Measurements from ENCODE around the gene DRC7.

The DRC7 gene

DNA sequence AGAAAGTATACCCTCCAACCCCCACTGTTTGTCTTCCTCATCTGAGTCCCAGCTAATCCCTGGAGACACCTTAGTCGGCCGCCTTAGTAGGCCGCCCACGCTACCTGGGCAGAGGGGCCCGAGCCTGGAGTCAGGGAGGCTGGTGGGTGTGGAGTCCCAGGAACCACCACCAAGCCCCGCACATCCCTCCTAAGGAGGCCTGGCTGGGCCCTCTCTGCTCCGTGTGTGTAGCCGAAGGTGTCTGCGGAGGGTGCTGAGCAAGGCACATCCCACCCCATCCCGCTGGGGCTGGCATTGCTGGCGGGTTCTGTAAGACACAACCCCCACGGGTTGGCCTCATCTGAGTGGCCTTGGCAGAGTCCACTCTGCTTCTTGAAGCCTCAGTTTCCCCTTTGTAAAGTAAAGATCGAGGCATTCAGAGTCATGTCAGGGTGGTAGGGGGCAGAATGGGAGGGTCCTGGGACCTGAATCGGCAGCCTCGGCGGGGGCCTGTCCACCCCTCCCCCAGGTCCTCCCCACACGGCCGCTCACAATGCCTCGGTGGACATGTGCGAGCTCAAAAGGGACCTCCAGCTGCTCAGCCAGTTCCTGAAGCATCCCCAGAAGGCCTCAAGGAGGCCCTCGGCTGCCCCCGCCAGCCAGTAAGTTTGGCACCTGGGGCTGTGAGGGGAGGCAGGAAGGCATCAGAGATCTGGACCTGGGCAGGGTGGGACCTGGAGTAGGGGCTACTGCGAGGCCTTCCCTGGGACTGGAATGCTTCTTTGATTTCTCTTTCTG lies 41.7 kb upstream of the DRC7 start:
- in situ Hi-C loops (cut with HindIII; ENCODE audit: low pct_unique_long_range_greater_than_20kb, low sequenced_read_pairs): no loop called here
- TF ChIP-seq JUND (IDR thresholded peaks at IDR 0.05; ENCODE audit: low read depth): no peak
- no peak for DNase-seq (ENCODE audit: low read depth in 1 of 2, low spot score in 1 of 2)

DNA sequence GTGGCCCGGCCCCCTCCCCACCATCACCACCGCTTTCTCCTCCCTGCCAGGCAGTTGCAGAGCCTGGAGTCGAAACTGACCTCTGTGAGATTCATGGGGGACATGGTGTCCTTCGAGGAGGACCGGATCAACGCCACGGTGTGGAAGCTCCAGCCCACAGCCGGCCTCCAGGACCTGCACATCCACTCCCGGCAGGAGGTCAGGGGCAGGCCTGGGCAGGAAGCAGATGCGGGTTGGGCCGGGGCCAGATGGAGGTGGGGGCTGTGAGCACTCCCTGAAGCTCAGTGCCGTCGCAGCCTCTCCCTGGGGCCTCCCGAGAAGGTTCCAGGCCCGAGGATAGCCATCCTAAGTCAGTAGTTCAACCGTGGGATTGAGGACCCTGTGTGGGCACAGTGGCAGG lies 40.7 kb upstream of the DRC7 start:
- no peak for TF ChIP-seq JUND (IDR thresholded peaks at IDR 0.05; ENCODE audit: low read depth)
- DNase-seq (ENCODE audit: low read depth in 1 of 2, low spot score in 1 of 2): no peak
- in situ Hi-C loops (cut with HindIII; ENCODE audit: low pct_unique_long_range_greater_than_20kb, low sequenced_read_pairs): no loop called here

DNA sequence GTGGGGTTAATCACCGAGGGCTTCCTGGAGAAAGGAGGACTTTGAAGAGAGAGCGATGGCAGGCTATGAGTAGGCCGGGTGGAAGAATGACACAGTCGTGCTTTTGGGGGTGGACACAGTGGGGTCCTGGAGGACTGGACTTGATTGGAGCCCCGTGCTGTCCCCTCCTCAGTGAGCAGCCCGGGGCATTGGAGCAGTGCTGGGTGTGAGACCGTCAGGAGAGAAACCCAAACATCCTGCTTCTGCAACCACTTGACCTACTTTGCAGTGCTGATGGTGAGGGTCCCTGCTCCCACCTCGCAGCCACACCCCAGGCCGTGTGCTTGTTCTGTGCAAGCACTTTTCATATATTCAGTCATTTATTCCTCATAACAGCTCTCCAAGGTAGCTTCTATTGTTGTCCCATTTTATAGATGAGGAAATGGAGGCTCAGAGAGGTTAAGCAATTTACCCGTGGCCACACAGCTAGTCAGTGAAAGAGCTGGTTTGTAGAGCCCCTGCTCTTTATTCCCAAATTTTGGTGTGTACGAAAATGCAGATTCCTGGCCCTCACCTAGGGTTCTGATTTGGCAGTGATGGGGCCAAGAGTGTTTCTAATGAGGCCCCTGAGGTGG lies 38.2 kb upstream of the DRC7 start:
- TF ChIP-seq JUND (IDR thresholded peaks at IDR 0.05; ENCODE audit: low read depth): no peak
- in situ Hi-C loops (cut with HindIII; ENCODE audit: low pct_unique_long_range_greater_than_20kb, low sequenced_read_pairs): no loop called here
- no peak for DNase-seq (ENCODE audit: low read depth in 1 of 2, low spot score in 1 of 2)

DNA sequence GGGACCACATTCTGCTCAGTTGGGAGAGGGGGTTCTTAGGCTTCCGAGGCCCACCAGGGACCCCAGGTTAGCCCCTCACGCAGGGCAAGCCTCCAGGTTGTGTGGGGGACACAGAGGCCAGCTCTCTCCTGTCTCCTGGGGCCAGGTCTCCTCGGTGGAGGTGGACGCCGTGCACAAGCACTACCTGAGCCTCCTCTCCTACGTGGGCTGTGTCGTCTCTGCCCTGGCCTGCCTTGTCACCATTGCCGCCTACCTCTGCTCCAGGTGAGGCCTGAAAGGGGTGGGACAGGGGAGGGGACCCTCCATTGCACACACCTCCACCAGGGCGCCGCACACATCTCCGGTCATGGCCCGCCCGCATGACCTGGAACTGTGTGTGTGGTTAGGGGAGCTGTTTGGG lies 37.4 kb upstream of the DRC7 start:
- in situ Hi-C loops (cut with HindIII; ENCODE audit: low pct_unique_long_range_greater_than_20kb, low sequenced_read_pairs): no loop called here
- TF ChIP-seq JUND (IDR thresholded peaks at IDR 0.05; ENCODE audit: low read depth): no peak
- no peak for DNase-seq (ENCODE audit: low read depth in 1 of 2, low spot score in 1 of 2)

DNA sequence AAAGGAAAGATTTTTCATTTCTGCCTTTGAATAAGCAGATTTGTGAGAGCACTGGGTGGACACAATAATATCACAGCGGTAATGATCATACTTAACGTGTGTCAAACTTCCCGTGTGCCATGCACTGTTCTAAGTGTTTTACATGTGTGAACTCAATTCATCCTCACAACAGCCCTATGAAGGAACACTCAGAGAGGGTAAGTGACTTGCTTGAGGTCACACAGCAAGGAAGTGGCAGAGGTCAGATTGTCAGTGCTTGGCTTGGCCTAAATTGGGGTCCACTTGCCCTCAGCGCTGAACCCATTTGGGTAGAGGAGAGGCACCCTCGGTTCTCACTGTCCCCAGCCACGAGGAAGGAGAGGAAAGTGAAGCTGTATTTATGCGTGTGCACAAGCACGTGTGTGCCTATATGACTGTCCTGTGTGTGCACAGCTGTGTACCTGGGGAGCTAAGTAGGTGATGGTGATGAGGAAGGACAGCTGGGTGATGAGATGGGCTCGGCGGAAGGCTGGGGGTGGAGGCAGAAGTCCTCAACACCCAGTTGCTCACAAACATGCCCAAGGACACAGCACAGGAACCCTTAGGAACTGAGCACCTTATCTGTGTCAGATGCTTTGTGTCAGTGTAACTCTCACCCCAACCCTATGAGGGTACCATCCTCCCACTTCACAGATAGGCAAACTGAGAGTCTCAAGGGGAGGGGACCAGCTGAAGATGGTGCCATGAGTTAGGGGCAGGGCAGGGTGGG lies 36.3 kb upstream of the DRC7 start:
- in situ Hi-C loops (cut with HindIII; ENCODE audit: low pct_unique_long_range_greater_than_20kb, low sequenced_read_pairs): no loop called here
- TF ChIP-seq JUND (IDR thresholded peaks at IDR 0.05; ENCODE audit: low read depth): no peak

DNA sequence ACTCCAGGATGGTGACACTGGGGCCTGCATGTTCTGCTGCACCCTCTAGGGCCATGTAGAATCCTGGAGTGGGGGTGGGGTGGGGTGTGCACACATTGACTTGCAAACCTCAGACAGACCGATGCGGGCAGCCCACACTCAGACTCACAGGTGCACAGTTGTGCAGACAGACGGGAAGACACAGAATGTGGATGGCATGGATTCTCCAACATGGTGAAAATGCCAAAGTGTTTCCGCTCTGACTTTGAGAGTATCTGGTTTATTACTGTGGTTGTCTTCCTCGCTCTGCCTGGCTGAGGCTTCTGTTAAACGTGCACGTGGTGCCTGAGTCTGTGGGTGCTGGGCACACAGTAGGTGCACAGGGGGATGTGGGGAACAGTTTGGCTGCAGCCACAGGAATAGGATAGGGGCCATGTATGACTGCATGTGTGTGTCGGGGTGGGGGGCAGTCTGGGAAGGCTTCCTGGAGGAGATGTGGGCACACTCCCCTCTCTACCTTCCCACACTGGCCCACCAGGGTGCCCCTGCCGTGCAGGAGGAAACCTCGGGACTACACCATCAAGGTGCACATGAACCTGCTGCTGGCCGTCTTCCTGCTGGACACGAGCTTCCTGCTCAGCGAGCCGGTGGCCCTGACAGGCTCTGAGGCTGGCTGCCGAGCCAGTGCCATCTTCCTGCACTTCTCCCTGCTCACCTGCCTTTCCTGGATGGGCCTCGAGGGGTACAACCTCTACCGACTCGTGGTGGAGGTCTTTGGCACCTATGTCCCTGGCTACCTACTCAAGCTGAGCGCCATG lies 35.5 kb upstream of the DRC7 start:
- TF ChIP-seq JUND (IDR thresholded peaks at IDR 0.05; ENCODE audit: low read depth): no peak
- no peak for DNase-seq (ENCODE audit: low read depth in 1 of 2, low spot score in 1 of 2)
- in situ Hi-C loops (cut with HindIII; ENCODE audit: low pct_unique_long_range_greater_than_20kb, low sequenced_read_pairs): no loop called here

More for the DNA sequence above, 36.3 kb upstream of the DRC7 start:
- no peak for DNase-seq (ENCODE audit: low read depth in 1 of 2, low spot score in 1 of 2)

DNA sequence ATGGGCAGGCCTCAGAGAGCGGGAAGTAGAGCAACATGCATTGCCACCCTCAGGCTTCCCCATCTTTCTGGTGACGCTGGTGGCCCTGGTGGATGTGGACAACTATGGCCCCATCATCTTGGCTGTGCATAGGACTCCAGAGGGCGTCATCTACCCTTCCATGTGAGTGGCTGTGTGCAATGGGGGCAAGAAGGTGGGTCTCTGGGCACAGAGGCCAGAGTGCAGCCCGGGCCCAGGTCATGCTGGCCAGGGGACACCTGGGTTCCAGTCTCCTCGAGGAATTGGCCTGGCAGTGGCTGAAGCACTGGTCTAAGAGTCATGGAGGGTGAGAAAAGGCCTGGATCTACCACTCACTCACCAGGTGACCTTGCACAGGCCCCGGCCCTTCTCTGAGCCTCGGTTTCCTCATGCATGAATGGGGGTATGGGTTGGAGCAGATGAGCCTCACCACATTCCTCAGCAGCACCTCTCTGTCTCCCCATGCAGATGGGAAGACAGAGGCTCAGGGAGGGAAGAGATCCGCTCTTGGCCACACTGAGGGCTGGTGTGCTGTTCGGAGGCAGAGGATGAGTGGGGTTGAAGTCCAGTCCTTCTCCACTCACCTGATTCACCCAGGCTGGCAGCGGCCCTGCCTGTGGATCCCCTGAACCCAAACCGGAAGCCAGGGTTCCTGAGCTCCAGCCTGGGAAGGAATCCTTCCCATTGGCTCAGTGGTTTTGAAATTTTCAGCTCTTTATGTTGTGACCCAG lies 33.7 kb upstream of the DRC7 start:
- DNase-seq (ENCODE audit: low read depth in 1 of 2, low spot score in 1 of 2): no peak
- in situ Hi-C loops (cut with HindIII; ENCODE audit: low pct_unique_long_range_greater_than_20kb, low sequenced_read_pairs): no loop called here
- TF ChIP-seq JUND (IDR thresholded peaks at IDR 0.05; ENCODE audit: low read depth): no peak

DNA sequence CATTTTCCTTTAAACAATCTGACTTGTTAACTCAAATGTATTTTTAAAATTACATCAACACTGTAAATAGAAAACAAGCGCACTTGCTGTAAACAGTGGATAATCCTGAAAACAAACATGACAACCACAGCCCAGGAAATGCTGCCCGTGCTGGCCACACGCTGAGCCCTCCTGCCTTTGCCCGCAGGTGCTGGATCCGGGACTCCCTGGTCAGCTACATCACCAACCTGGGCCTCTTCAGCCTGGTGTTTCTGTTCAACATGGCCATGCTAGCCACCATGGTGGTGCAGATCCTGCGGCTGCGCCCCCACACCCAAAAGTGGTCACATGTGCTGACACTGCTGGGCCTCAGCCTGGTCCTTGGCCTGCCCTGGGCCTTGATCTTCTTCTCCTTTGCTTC lies 33.1 kb upstream of the DRC7 start:
- no peak for TF ChIP-seq JUND (IDR thresholded peaks at IDR 0.05; ENCODE audit: low read depth)
- DNase-seq (ENCODE audit: low read depth in 1 of 2, low spot score in 1 of 2): no peak
- in situ Hi-C loops (cut with HindIII; ENCODE audit: low pct_unique_long_range_greater_than_20kb, low sequenced_read_pairs): no loop called here

DNA sequence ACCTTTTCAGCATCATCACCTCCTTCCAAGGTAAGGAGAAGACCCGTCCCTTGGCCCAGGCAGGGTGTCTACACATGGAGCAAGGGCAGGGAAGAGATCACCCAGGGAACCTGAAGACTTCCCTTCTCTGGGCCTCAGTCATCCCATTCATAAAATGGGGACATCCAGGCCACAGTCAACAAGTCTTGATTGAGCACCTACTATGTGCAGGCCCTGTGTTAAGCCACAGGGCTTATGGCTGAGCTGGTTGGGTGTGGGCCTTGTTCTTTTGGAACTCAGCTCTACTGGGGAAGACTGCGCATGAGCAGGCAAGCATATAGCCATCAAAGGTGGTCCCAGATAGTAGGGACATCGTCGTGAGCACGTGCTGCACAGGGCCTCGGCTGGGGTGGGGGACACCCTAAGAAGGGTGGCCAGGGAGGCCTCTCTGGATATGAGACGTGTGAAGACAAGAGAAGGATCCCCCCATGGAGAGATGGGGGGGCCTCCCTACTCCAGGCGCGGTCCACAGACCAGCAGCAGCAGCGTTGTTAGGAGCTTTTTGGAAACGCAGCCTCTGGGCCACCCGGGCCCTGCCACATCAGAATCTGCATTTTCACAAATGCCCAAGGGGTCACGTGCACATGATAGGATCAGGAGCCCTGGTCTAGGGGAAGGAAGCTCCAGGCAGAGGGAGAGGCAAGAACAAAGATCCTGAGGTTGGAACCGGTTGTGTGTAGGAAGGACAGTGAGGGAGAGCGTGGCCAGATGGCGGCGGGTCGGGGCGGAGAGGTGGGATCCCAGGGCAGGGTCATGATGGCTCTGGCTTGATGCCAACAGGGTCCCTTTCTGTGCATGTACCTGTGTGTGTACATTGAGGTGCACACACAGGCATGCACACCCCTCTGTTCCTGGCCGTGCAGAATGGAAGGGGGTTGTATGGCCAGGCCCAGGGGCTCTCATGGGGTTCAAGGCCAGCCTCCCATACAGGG lies 32.4 kb upstream of the DRC7 start:
- DNase-seq (ENCODE audit: low read depth in 1 of 2, low spot score in 1 of 2): no peak
- in situ Hi-C loops (cut with HindIII; ENCODE audit: low pct_unique_long_range_greater_than_20kb, low sequenced_read_pairs): no loop called here
- no peak for TF ChIP-seq JUND (IDR thresholded peaks at IDR 0.05; ENCODE audit: low read depth)

DNA sequence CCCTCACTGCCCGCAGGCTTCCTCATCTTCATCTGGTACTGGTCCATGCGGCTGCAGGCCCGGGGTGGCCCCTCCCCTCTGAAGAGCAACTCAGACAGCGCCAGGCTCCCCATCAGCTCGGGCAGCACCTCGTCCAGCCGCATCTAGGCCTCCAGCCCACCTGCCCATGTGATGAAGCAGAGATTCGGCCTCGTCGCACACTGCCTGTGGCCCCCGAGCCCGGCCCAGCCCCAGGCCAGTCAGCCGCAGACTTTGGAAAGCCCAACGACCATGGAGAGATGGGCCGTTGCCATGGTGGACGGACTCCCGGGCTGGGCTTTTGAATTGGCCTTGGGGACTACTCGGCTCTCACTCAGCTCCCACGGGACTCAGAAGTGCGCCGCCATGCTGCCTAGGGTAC lies 31.2 kb upstream of the DRC7 start:
- DNase-seq (ENCODE audit: low read depth in 1 of 2, low spot score in 1 of 2): no peak
- in situ Hi-C loops (cut with HindIII; ENCODE audit: low pct_unique_long_range_greater_than_20kb, low sequenced_read_pairs): no loop called here
- no peak for TF ChIP-seq JUND (IDR thresholded peaks at IDR 0.05; ENCODE audit: low read depth)

All from T47D (cell line).